ENCODE data around the gene WBP2. TPM values are rescaled to one million over a fixed set of nuclear protein-coding genes. Genes with fewer than 3 reads are reported as not detected.
A peak's percentile ranks its signal among the peaks of the same experiment; 100 is the strongest.

WBP2 gene
- polyA plus RNA-seq, 3 donors = 62.4 to 93.3 (median 67.9) TPM

- intact Hi-C loops (cut with micrococcal nuclease) = no loop called here
- Histone ChIP-seq H3K9me3 (replicated peaks in 1 of 2; ENCODE audit: control insufficient read depth in 1 of 2, insufficient read depth in 1 of 2, low read length in 2 of 2) (no peaks in the 10 kb centered on the region), H3K9ac (ENCODE audit: insufficient read depth, low read length, poor library complexity, severe bottlenecking) (no peak overlapping the region), H3K36me3 (replicated peaks in 1 of 2; ENCODE audit: control insufficient read depth in 1 of 2, insufficient read depth in 2 of 2, low read length in 2 of 2) (peaks cover 68 to 87% of the 10 kb centered on the region in 2 donors), H3K4me2 (replicated peaks; ENCODE audit: extremely low read depth, low read length, poor library complexity, severe bottlenecking) (no peak overlapping the region), H3K27me3 (ENCODE audit: control insufficient read depth in 2 of 2, insufficient read depth in 2 of 2, low read length in 2 of 2) (no peaks in the 10 kb centered on the region), H4K20me1 (ENCODE audit: insufficient read depth, low read length) (peaks cover 70% of the 10 kb centered on the region), H3K27ac (ENCODE audit: low read depth in 1 of 2, low read length in 2 of 2) (no peak overlapping the region), H3K79me2 (ENCODE audit: insufficient read depth, low read length) (peaks cover 14% of the 10 kb centered on the region), H3K4me3 (replicated peaks in 1 of 3; ENCODE audit: low read depth in 2 of 3, low read length in 3 of 3) (no peak overlapping the region), H2AFZ (ENCODE audit: insufficient read depth, low read depth, low read length, poor library complexity, severe bottlenecking) (no peak overlapping the region), H3K4me1 (ENCODE audit: control insufficient read depth in 1 of 2, insufficient read depth in 2 of 2, low read length in 2 of 2) (peaks cover 14 to 27% of the 10 kb centered on the region in 2 donors)
- Mint-ChIP-seq H3K4me1 (peaks cover 23% of the 10 kb centered on the region), H3K27ac (peak overlapping the region in 1 of 7 donors; percentile 30), H3K4me3 (no peak overlapping the region), H3K27me3 (ENCODE audit: low read depth in 3 of 3) (peaks cover 0 to 2% (median 2%) of the 10 kb centered on the region in 3 donors), H3K9me3 (no peaks in the 10 kb centered on the region), H3K36me3 (peaks cover 71 to 93% of the 10 kb centered on the region in 2 donors)
- no peak for TF ChIP-seq CTCF (IDR thresholded peaks at IDR 0.05)
- no peak for DNase-seq
- 97% methylated on average over 6 of the region's 9 CpGs for WGBS (ENCODE audit: insufficient coverage)
Observed at GRCh38 chr17:75836605-75837004, 18.5 kb downstream of the WBP2 start.

- no peak for TF ChIP-seq CTCF (IDR thresholded peaks at IDR 0.05)
- DNase-seq = no peak
- H3K79me2 ChIP-seq (ENCODE audit: insufficient read depth, low read length) = peaks cover 9% of the 10 kb centered on the region
- H3K36me3 ChIP-seq (replicated peaks in 1 of 2; ENCODE audit: control insufficient read depth in 1 of 2, insufficient read depth in 2 of 2, low read length in 2 of 2) = peaks cover 71 to 89% of the 10 kb centered on the region in 2 donors
- peaks cover 72% of the 10 kb centered on the region for H4K20me1 ChIP-seq (ENCODE audit: insufficient read depth, low read length)
- peaks cover 14 to 29% of the 10 kb centered on the region in 2 donors for H3K4me1 ChIP-seq (ENCODE audit: control insufficient read depth in 1 of 2, insufficient read depth in 2 of 2, low read length in 2 of 2)
- H3K9ac ChIP-seq (ENCODE audit: insufficient read depth, low read length, poor library complexity, severe bottlenecking) = no peak overlapping the region
- Mint-ChIP-seq H3K4me3 (no peak overlapping the region), H3K36me3 (peaks cover 75 to 96% of the 10 kb centered on the region in 2 donors), H3K9me3 (no peaks in the 10 kb centered on the region), H3K27me3 (ENCODE audit: low read depth in 3 of 3) (peaks cover 0 to 2% (median 2%) of the 10 kb centered on the region in 3 donors), H3K27ac (no peak overlapping the region), H3K4me1 (peaks cover 23% of the 10 kb centered on the region)
- H3K4me3 ChIP-seq (replicated peaks in 1 of 3; ENCODE audit: low read depth in 2 of 3, low read length in 3 of 3) = no peak overlapping the region
- no peaks in the 10 kb centered on the region for H3K9me3 ChIP-seq (replicated peaks in 1 of 2; ENCODE audit: control insufficient read depth in 1 of 2, insufficient read depth in 1 of 2, low read length in 2 of 2)
- intact Hi-C loops (cut with micrococcal nuclease) = no loop called here
- WGBS (ENCODE audit: insufficient coverage) = 93% methylated on average over 6 of the region's 9 CpGs
- H3K27ac ChIP-seq (ENCODE audit: low read depth in 1 of 2, low read length in 2 of 2) = no peak overlapping the region
- H2AFZ ChIP-seq (ENCODE audit: insufficient read depth, low read depth, low read length, poor library complexity, severe bottlenecking) = no peak overlapping the region
- H3K4me2 ChIP-seq (replicated peaks; ENCODE audit: extremely low read depth, low read length, poor library complexity, severe bottlenecking) = no peak overlapping the region
- no peaks in the 10 kb centered on the region for H3K27me3 ChIP-seq (ENCODE audit: control insufficient read depth in 2 of 2, insufficient read depth in 2 of 2, low read length in 2 of 2)
Observed at GRCh38 chr17:75835654-75835987, 19.5 kb downstream of the WBP2 start.

Measured in CD14-positive monocyte (primary cell).